DMS53 treated with DMSO at 0.1 percent for 48 hours (cell line): ENCODE data around the gene SIKE1.
"Not testable (repeated sequence)": the region's sequence is repeated elsewhere in the genome, so short reads cannot be mapped to it uniquely, and the experiment has no call there.

Experiments used
- DNase-seq: peaks from one replicate; lab custom pipeline; 2025; ENCODE audit not compliant: unreplicated experiment; lab: John Stamatoyannopoulos, UW

Gene SIKE1

DNA sequence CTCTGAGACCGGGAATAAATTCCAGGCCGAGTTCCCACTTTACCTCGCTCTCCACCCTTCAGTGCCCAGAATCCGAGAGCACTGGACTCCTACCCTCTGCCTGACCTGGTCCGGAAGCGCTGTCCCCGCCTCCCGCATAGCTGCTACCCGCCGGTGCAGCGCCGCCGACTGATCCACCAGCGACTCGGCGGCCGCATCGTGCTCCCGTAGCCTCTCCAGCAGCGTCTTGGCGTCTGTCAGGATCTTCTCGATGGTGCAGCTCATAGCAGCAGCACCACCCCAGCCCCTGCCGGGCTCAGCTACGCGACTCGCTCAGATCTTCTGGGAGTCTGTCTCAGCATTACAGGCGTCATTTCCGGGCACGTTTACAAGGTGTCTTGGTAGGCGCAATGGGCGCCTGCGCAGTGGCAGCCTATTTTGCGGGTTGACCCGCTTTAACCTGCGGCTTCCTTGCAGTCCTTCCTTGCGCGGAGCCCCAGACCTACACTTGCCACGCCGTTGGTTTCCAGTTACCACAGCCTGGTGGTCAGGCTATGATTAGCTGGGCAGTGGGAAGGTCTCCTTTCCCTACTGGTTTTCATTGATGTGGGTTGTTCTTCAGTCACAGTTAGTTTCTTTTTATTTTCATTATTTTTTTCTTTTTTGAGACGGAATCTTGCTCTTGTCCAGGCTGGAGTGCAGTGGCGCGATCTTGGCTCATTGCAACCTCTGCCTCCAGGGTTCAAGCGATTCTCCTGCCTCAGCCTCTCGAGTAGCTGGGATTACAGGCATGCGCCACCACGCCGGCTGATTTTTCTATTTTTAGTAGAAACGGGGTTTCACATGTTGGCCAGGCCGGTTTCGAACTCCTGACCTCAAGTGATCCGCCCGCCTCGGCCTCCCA lies at the start of gene SIKE1:
Gene SIKE1 (minus strand): TSS at position 342 of the 883 bp plus-strand sequence. CDS start 78 bp downstream, at position 264.
- peak; percentile 93 for DNase-seq

DNA sequence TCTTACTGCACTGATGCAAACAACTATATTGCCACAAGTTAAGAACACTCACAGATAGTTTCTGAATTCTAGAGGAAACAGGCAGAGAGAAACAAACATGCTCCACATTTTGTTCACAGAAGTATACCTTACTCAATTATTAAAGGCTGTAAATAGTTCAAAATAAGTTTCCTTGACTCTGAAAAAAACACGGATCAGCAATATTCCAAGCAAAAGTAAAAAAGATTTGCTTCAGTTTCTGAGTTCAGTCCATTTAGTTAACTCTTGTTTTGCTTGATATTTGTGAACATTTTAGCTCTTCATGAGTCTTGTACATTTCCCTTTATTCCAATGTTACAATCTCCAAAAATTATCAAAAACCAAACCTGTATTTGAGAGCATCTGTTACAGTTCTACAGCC lies 49.6 kb upstream of the SIKE1 start:
- DNase-seq = not testable (repeated sequence)

DNA sequence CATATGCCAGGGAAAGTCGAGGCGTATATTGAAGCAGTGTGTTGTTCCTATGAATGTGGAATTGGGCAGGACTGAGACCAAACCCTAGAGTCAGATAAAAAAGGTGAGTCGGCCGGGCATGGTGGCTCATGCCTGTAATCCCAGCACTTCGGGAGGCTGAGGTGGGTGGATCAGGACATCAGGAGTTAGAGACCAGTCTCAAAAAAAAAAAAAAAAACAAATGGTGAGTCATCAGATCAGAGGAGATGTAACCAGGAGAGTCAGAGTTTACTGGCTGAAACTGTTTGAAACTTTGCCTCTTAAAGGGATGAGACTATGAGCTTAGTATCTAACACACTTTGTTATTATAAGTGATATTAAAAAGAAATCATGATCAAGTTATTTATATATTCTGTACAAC lies 47.8 kb upstream of the SIKE1 start:
- peak; percentile 22 for DNase-seq

DNA sequence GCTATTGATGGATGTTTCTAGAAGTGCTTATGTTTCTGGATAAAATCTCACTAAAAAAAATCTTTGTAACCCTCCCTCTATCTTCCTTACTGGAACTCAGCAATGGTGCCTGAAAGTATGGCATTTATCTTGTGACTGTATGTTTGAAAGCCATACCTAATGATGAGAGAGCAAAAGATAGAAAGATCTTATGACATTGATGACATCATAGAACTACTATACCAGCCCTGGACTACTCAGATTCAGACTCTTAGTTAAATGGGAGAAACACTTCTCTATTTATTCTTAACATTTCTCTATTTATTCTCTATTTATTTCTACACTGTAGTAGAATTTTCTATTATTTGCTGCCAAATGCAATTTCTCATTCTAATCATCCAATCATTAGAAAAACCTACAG lies 41.5 kb upstream of the SIKE1 start:
- DNase-seq = no peak

DNA sequence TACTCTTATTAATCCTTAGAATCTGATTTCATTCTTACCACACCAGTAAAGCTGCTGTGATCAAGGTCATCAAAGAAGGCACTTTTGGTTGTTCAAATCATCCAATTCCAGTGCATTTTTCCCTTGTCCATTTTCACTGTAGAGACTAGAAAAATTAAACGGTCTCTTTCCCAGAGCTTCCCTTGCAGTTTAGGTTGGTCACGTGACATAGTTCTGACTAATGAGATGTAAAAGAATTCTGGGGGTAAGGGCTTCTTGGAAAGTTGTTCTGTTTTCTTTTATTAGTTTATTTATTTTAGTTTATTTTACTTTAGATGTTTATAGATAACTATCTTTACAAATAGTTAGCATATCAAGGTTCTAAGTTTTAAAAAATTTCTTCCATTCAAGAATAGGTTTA lies 39.9 kb upstream of the SIKE1 start:
- no peak for DNase-seq

DNA sequence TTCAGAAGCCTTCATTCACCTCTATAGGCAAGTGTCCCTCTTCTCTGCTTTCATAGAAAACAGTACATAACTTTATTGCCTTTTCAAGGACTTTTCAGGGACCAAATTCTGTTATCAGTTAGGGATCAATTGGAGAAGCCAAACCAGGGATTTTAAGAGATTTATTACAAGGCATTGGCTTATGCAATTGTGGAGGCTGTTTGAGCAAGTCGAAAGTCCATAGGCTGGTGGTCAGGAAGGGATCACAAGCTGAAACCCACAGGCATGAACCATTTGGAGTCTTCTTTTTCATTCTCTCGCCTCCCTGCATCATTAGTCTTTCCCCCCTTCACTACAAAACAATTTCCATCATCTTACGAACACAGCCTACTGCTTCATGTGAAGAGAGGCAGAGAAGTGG lies 39.4 kb upstream of the SIKE1 start:
- no peak for DNase-seq

DNA sequence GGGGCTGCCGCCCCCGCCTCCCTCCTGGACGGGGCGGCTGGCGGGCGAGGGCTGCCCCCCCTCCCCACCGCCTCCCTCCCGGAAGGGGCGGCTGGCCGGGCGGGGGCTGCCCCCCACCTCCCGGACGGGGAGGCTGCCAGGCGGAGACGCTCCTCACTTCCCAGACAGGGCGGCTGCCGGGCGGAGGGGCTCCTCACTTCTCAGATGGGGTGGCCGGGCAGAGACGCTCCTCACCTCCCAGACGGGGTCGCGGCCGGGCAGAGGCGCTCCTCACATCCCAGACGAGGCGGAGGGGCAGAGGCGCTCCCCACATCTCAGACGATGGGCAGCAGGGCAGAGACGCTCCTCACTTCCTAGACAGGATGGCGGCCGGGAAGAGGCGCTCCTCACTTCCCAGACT lies 24.0 kb upstream of the SIKE1 start:
- DNase-seq = not testable (repeated sequence)

DNA sequence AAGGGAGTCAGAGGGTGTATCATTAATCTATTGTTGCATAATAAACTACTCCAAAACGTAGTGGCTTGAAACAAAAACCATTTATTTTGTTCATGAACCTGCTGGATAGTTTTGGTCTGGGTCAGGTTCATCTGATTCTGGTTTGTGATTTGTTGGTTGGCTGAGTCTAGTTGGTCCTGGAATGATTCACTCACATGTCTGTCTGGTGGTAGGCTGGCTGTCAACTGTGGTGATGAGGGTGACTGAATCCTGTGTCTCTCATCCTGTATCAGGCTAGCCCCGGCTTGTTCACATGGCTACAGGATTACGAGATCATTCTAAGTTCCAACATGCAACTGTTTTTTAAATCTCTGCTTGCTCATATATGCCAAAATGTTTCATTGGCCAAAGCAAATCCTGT lies 22.5 kb upstream of the SIKE1 start:
- no peak for DNase-seq

DNA sequence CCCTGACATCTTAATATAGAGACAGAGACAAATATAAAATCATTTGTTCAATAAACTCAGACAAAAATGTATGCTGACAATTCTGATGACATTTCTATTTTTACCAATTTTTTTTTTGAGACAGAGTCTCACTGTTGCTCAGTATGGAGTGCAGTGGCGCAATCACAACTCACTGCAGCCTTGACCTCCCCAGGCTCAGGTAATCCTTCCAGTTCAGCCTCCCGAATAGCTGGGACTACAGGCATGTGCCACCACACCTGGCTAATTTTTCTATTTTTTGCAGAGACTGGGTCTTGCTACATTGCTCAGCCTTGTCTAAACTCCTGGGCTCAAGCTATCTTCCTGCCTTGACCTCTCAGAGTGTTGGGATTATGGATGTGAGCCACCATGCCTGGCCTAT lies 13.6 kb upstream of the SIKE1 start:
- DNase-seq = no peak

DNA sequence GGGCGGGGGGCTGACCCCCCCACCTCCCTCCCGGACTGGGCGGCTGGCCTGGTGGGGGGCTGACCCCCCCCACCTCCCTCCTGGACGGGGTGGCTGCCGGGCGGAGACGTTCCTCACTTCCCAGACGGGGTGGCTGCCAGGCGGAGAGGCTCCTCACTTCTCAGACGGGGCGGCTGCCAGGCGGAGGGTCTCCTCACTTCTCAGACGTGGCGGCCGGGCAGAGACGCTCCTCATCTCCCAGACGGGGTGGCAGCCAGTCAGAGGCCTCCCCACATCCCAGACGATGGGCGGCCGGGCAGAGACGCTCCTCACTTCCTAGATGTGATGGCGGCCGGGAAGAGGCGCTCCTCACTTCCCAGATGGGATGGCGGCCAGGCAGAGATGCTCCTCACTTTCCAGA lies 10.1 kb upstream of the SIKE1 start:
- not testable (repeated sequence) for DNase-seq

DNA sequence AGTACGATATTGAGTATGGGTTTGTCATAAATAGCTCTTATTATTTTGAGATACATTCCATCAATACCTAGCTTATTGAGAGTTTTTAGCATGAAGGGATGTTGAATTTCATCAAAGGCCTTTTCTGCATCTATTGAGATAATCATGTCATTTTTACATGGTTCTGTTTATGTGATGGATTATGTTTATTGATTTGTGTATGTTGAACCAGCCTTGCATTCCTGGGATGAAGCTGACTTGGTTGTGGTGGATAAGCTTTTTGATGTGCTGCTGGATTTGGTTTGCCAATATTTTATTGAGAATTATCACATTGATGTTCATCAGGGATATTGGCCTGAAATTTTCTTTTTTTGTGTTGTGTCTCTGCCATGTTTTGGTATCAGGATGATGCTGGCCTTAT lies 6.0 kb upstream of the SIKE1 start:
- not testable (repeated sequence) for DNase-seq

DNA sequence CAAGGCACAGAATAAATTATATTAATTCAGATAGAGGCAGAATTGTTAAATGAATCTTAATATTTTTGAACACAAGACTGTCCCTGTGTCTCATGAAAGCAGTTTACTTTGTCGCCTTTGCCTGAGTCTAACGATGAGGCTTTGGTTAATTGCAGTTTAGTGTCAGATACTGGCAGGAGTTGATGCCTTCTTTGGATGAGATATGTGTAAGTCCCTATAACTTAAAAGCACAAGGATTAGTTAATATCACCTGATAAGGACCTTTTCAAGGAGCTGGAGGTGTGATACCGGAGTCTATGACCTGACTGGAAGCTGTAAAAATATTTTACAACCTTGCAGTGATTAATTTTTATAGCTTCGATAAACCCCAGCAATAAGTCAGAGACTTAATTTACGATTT lies 2.0 kb upstream of the SIKE1 start:
- DNase-seq = no peak

DNA sequence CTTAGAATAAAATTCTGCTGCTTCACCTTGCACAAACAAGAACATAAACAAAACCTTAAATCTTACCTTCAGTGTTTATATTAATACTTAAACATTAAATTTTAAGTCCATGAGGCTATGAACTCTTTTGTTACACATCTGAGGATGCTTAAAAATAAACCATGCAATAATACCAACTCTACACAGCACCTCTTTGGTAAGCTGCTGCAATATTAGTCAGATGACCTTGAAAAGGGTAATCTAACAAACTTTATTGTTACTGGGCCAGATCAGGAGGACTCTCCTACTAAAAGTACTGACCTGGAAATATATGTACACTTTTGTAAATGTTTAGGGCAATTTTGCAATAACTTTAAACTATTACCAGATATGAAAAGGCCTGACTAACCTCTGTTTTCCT lies 763 bp downstream of the SIKE1 start:
- no peak for DNase-seq

DNA sequence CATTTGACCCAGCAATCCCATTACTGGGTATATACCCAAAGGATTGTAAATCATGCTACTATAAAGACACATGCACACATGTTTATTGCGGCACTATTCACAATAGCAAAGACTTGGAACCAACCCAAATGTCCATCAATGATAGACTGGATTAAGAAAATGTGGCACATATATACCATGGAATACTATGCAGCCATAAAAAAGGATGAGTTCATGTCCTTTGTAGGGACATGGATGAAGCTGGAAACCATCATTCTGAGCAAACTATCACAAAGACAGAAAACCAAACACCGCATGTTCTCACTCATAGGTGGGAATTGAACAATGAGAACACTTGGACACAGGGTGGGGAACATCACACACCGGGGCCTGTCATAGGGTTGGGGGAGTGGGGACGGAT lies 3.8 kb downstream of the SIKE1 start:
- not testable (repeated sequence) for DNase-seq

DNA sequence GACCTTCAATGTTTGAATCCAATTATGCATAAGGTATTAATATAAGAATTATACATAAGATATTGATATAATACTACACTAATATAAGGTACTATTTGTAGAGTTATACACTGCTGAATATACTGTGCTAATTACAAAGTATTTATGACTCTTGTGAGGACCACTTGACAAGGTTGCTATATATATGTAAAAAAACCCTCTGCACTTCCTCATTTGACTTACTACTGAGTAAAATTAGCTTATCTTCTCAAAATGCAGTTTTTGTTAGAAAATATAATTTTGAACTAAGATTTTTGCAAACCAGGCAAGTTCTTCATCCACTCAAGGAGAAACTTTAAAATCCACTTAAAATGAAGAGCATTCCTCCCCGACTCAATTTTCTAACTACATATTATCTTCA lies 8.5 kb downstream of the SIKE1 start:
- DNase-seq = no peak

DNA sequence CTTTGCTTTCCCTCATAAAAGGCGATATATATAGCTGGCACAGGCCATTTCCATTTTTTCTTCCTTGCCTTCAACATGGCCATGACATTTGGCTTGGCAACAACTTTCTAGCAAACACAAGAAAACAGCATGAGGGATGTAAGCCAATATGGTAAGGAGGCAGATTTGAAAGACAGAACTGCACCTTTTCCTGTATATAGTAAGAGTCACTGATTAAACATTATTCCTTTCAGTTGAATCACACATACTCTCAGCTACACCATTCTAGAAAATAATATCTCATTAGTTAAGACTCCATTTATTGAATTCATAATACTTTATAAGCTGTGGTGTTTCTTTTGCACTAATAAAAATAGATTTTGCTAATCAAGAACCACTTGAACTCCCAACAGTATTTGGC lies 9.5 kb downstream of the SIKE1 start:
- DNase-seq = no peak

DNA sequence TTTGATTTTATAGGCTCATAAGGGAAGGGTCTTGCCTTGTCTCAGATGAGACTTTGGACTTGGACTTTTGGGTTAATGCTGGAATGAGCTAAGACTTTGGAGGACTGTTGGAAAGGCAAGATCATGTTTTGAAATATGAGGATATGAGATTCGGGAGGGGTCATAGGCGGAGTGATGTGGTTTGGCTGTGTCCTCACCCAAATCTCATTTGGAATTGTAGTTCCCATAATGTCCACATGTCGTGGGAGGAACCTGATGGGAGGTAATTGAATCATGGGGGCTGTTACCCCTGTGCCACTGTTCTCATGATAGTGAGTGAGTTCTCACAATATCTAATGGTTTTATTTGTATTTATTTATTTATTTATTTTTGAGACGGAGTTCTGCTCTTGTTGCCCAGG lies 15.8 kb downstream of the SIKE1 start:
- DNase-seq = no peak

DNA sequence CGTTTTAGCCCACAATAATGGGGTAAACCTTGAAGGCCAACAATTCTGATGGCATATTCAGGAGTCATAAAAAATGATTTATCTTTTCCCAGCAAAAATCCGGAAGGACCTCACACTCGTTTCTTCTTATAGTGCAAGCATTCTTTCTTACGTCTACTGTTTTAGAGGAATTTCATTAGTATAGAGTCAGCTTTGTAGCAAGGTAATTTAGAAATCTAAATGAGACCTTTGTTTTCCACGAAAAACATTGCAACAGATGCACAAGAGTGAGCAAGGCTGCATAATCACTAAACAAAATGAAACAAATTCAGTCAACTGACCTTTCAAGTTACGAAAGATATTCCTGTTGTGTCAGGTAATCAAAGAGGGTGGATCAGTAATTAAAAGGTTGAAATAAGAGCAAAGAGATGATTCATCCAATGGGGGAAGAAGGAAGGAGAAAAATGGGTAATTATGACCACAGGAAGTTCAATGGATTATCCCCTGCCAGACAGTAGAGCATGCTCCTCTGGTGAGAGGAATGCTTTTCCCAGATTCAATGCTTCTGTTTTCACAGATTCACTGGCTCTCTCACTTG lies 22.1 kb downstream of the SIKE1 start:
- DNase-seq = peak; percentile 29

DNA sequence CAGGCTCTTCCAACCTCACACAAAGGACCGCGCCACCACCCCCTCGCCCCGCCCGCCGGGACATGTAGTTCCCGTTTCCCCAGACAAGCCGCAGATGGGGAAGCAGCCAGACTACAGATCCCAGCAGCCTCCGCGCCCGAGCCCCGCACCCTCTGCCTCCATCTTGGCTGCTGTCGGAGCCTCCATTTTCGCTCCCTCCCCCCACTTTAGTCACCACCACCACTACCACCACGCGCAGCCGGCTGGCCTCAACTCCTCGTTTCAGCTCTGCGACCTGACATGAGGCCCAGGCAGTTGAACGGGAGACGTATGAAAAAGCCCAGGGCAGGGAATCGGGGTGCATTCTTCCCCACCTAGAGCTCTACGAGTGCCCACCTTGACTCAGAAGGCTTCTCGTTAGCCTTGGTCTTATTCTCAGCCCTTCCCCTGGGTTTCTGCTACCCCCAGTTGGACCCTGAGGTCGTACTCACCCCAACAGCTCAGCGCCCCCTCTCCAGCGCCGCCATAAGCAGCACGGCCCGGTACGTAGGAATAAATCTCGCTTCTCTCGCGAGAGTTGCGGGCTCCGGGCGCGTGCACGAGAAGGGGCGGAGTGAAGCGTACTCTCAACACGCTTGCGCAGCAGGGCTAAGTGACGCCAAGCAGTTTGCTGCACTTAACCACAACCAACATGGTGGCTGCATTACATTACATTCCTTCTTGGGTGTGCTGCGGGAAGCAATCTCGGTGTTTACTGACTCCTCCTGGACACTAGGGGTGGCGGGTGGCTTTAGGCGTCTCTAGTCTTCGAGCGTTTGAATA lies 22.8 kb downstream of the SIKE1 start, which contains the start of gene CSDE1:
Gene CSDE1 (minus strand): TSS at position 530 of the 801 bp plus-strand sequence. CDS start 18,094 bp downstream, outside the sequence.
- DNase-seq = peak; percentile 95

DNA sequence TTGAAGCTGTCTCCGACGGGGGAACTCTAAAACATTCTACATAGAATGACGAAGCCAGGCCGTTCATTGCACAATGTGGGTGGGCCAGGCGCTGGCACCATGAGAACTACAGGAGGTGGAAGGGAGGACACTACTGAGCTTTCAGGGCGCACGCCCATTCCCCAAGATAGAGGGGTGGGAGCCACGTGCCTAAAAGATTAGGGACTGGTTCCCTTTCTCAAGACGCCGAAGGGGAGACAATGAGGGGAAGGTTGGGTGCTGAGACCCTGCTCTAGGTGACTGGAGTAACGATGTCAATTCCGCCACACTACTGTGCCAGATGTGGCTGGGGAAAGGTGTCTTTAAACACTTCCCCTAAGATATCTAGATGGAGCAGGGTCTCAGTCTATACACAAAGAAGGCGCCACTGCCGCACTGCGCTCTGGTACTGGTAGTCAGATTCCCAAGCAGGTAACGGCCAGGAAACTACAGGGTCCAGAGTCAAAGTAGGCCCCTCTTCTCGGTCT lies 23.5 kb downstream of the SIKE1 start:
- no peak for DNase-seq
